Activated CD8-positive, alpha-beta memory T cell treated with anti-CD3 and anti-CD28 coated beads, Interleukin-2, amount 50 U/mL, for 4 hours (primary cell): ENCODE results near the gene LYZL1.
"Not testable (repeated sequence)": the region's sequence is repeated elsewhere in the genome, so short reads cannot be mapped to it uniquely, and the experiment has no call there.

Experiments used
- DNase-seq: peaks from one replicate; pipeline ENCODE4 v3.0.0-alpha.2; 2020

The LYZL1 gene

DNA sequence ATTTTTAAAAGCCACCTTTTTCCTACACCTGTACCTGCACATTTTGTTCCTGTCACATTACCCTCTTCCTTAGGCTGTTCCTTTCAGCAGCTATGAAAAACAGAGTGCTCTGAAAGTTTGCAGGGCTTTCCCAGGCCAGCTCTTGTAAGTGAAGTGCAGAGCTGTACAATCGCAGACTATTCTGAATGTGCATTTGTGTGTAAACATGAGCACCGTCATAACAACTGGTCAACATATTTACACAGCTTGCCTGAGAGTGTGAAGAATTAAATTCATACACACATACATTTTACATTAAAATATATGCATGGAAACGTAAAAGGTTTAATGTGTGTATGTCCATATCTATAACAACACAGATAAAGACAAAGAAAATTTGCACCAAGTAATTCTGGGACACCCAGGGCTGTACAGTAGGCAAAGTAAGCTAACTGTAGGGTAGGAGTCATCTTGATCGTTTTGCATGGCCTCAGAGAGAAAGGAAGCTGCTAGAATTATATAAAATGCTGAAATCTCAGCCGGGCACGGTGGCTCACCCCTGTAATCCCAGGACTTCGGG is 23.6 kb upstream of the LYZL1 start:
- DNase-seq, result no peak

DNA sequence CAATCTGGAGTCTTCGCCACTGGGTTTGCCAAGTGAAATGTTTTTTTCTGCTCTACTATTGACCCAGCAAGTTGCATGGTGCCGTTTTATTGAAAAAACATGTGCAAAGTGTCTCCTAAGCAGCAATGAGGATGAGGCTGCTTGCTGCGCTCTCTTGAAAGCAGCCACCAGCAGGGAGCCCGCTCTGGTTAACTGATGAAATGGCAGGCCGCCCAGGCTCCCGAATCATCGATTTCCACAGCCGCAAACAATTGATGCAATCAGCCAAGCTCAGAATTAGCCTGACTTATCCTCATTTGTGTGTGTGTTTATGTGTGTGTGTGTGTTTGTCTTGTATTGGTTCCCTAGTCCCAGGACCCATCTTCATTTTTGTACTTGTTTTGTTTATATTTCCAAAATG is 22.2 kb upstream of the LYZL1 start:
- no peak for DNase-seq

DNA sequence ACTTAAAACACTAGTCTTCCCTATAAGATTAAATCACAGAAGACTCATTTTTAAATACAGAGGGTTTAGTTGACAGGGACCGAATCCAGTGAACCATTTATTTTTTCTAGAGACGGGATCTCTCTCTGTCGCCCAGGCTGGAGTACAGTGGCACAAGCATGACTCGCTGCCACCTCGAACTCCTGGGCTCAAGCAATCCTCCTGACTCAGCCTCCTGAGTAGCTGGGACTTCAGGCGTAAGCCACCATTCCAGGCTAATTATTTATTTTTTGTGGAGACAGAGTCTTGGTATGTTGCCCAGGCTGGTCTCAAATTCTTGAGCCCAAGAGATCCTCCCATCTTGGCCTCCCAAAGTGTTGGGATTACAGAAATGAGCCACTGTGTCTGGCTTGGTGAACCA is 20.9 kb upstream of the LYZL1 start:
- DNase-seq, result no peak

DNA sequence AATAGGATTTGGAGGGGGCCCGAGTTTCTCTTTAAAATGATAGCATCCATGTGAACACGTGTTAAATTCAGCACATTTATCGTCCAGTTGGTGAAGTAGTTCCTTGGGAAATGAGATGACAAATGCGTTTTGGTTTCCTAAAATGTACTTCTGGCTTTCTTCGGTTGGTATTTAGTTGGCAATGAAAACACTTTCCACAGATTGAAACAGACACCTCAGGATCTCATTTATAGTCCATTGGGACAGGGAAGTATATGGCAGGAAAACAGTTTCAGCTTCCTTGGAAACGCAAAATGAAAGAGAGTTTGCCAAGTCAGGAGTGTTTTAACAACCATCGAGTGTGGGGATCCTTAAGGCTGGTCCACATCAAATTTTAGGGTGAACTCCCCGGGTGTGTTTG is 19.4 kb upstream of the LYZL1 start:
- no peak for DNase-seq

DNA sequence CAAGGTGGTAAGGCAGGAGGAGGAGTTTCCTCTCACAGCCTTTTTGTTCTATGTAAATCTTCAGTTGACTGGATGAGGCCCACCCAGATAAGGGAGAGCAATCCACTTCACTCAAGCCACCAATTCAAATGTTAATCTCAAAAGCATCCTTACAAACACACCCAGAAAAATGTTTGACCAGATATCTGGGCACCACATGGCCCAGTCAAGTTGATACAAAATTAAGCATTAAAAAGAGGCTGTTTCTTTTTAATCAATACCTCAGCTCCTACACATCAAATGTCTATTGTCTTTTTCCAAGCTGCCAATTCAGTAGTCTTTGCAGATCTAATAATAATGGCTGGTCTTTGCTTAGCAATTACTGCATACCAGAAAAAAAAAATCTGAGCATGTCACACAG is 18.0 kb upstream of the LYZL1 start:
- no peak for DNase-seq

DNA sequence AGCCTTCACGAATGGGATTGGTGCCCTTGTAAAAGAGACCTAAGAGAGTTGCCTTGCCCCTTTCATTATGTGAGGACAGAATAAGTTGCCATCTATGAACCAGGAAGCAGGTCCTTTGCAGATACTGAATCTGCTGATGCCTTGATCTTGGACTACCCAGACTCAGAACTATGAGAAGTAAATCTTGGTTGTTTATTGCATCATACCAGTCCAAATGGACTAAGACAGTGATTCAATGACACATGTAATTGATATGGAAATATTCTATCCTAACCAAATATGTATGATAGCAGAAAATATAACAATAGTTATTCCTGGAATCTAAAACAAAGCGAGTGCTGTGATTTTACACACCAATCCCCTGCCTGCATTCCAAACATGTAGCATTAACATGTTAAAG is 17.0 kb upstream of the LYZL1 start:
- no peak for DNase-seq

DNA sequence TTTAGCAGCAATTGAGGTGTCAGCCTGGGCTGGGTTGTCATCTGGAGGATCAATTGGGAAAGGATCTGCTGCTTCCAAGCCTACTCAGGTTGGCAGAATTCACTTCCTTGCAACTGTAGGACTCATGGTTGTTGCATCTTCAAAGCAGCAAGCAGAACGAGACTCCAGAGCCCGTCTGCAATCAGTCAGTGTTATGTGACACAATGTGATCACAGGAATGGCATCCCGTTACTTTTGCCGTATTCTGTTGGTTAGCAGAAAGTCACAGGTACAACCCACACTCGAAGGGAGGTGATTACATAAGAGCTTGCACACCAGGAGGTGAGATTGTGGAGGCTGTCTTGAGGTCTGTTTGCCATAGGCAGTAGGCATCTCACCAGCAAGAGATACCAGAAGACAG is 15.4 kb upstream of the LYZL1 start:
- DNase-seq, result no peak

DNA sequence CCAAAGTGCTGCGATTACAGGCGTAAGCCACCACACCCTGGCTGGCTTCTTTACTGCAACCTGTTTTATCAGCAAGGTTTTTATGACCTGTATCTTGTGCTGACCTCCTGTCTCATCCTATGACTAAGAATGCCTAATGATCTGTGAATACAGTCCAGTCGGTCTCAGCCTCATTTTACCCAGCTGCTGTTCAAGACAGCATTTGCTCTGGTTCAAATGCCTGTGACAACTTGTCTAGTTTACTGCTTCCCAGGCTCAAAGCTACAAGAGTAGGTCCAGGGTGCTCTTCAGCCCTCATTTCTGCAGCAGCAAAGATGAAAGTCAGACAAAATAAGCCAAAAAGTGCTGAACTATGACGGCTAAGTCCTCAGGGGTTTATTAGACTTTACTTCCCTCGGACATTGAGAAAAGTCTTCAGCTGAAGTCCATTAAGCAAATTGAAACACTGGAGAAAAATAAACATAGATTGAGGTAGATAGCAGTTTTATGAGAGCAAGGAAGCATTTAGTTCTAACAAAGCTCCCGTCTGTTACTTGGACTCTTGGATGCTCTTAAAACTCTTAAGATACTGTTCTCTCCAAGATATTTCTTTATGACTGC is 12.5 kb upstream of the LYZL1 start:
- no peak for DNase-seq

DNA sequence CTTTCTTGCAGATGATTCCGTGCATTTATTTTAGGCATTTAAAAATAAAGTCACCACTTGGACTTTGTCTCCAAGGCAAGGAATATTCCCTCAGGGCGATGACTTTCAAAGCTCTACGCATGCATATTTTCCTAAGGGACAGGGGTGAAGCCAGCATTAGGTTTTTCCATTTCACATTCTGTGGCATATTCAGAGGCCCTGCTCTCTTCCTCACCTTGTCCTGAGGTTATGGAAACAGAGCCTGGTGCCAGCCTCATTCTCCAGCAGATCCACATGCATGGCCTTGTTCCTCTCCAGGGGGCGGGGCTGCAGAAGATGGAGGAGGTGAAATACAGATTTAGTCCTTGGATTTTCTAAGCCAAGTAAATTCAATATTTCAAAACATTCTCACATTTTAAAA is 11.6 kb upstream of the LYZL1 start:
- no peak for DNase-seq

DNA sequence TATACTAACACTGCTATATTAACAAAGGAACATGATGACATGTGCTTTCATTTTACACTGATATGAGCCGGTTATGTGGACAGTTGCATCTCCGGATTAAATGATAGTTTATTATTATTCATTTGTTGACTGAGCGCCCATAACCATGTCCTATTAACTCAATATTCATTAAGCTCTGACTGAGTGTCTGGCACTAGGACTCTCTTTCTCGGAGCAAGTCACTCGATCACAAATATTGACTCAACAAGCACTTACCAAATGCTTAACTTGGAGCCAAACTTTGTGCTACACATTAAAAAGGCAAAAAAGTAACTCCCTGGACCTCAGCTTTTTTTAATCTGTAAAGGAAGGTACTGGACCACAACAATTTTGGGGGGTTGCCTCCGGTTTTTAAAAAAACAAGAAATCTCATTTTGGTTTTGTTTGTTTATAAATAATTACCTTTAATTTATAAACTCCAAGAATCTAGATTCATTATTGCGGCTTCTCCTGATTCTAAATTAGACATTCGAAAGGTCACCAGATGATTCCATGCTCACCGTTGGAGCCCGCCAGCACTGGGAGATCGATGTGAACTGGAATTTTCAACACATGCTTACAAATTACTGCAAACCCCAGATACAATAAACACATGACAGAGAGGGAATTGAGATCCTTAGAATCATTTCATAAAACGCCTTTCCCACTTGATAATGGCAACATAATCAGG is 8.9 kb upstream of the LYZL1 start:
- DNase-seq, result no peak

DNA sequence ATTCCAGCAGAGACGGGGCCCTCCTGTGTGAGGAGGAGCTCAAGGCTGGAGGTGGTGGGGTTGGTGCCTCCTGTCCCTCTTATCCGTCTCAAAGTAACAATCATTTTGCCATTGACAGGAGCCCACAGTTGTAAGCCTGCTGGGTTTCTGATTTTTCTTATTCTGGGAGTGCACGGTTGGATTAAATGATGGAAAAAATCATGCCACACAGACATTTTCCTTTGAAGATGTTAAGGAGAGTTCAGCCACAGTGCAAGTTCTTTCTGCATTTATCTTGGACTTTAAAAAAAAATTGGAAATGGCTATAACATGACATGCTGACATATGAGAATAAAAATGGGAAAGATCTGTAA is 8.4 kb upstream of the LYZL1 start:
- DNase-seq, result no peak

DNA sequence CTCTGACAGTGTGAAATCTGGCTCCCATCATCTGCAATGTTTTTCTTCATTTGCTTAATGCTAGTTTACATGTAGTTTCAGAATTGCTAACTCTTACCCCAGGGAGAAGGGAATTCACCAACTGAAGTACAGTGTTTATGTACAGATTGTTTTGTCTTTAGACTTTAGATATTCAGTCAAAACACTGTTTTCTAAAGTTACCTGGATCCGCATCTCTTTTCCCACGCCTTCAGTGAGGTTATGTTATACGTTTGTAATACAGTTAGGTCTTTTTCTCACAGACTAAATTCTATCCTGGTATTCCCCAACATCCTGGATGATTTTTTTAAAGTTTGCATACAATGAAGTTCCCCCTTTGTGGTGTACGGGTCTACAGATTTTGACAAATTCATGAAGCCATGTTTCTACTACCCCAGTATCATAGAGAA is 3.2 kb upstream of the LYZL1 start:
- no peak for DNase-seq

DNA sequence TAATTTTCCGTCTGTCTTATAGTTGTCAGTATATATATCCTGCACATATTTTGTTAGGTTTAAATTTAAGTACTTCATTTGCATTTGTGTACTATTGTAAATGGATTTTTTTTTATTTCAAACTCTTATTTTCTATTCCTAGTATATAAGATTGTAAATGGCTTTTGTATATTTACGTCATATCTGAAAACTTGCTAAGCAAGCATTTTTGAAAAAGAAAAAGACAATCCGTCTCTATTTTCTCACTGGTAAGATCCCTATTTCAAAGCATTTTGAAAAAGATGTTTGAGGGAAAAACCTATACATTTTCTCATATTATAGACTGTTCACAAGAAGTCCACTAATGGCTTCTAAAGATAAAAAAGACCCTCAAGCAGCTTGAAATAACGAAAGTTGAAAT is 1.2 kb upstream of the LYZL1 start:
- no peak for DNase-seq

DNA sequence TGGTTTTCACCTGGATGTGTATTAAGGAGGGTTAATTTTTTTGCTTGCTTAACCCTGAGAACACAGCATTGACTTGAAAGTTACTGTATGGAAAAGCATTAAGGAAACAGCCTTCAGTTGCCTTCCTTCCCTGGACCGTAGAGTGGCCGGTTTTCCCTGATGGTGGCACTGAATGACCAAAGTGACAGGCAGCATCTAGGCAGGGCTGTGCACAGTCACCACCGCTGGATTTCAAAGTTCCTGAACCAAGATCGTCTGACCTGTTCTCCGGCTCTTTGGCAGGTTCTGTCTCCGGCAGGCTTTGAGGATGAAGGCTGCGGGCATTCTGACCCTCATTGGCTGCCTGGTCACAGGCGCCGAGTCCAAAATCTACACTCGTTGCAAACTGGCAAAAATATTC is 2.7 kb downstream of the LYZL1 start:
- not testable (repeated sequence) for DNase-seq

DNA sequence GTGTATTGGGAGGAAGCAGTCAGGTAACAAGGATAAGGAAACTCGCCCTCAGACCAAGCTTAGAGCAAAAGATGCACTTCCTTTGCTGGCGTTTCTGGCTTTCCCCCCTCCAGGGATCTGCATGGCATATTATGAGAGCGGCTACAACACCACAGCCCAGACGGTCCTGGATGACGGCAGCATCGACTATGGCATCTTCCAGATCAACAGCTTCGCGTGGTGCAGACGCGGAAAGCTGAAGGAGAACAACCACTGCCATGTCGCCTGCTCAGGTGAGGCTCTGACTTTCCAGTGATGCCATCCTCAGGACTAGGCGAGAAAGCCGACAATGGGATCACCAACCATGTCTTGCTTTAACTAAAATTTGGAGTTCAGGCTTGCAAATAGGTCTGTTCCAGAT is 3.5 kb downstream of the LYZL1 start:
- not testable (repeated sequence) for DNase-seq

DNA sequence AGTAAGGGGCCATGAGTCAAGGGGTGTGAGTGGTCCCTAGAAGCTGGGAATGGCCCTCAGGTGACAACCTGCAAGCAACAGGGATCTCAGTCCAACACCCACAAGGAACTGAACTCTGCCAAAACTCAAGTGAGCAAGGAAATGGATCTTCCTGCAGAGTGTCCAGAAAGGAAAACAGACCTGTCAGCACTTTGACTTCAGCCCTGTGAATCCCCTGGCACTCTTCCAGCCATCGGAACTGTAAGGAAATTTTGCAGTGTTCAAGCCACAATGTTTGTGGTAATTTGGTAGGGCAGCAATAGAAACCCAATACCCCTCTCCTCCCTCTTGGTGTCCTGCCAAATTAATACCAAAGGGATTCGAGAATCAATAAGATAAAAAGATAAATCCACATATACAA is 6.9 kb downstream of the LYZL1 start:
- DNase-seq, result no peak

DNA sequence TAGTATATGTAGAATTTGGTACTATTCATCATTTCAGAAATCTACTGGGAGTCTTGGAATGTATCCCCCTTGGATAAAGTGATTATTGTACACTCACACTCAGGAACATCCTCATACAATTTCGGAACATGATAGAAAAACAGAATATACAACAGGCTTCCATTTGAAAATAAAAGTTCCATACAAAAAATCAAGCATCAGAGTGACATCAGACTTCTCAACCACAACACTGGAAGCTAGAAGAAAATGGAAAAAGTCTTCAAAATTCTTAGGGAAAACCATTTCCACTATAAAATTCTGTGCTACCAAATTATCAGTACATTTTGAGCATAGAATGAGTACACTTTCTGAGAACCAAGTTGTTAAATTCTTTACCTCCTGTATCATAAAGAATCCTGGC is 8.8 kb downstream of the LYZL1 start:
- DNase-seq, result no peak

DNA sequence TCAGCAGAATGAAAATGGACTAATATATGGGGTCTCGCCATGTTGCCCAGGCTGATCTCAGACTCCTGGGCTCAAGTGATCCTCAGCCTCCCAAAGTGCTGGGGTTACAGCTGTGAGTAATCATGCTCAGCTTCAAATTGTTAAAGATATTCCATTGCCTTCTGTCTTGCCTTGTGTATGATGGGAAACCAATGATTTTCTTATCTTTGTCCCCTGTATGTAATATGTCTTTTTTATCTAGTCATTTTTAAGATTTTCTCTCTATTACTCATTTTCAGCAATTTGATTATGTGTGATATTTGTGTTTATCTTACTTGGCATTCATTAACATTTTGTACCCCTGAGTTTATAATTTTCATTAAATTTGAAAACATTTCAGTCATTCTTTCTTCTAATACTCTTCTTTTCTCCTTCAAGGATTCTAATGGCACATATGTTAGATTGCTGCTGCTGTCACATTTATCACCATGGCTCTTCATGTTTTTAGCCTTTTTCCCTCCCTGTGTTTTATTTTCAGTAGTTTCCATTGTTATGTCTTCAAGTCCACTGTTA is 12.6 kb downstream of the LYZL1 start:
- no peak for DNase-seq

DNA sequence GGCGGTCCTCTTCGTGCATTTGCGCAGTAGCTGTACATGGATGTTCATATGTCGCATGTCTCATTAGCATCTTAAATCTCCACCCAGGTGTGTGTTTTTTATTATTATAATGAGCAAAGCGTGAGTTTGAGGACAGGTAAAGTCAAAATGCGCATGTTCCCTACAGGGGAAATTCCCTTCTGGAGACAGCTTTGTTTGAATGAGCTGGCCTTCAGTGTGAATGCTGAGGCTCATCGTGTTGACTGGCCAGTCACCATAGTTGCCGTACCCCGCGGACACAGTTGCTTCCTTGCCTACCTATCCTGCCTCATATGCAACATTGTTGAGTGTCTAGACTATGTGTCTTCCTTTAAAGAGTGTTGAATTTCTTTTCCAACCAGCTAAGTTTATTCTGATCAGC is 13.6 kb downstream of the LYZL1 start:
- no peak for DNase-seq

DNA sequence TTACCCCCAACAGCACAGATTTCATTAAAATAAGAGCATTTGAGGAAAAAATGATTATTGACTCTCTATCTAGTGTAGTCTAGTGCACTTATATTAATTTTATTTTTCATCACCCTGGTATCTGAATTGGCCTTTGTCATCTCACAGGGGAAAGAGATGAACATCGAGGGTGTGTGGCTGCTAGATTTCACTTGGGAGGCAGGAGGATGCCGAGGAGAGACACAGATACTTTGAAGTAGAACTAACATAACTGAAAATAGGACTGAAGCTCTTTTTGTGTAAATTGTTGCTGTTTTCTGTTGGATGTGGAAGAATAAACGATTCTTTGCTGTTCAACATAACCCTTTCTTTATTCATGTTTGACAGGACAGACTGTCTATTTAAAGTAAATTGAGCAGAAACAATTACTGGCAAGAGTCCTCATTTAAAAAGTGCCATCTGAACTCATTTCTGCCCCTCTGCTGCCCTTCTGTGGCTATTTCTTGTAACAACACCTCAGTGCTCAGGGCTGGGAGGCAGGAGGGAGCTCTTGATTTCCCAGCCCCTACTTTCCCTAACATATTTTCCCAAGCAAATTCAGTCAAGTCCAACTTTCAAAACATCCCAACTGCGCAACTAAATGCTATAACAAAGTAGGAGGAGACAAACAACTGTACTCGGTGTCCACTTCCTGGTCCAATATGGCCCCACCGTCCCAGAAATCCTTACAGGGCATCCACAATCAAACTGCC is 15.6 kb downstream of the LYZL1 start:
- peak; percentile 18 for DNase-seq

DNA sequence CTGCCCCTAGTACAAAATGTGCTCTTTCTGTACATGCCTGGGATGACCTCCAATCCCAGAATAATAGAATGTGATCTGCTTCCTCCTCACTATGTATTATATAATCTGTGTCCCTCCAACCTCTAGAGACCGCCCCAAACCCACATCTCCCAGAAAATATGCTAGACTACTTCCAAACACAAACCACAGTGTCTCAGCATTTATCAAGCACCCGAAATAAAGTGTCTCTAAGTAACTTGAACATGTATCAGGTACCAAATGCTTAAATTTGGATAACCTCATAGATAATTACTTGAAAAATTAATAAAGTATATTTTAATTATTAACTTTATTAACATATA is 16.1 kb downstream of the LYZL1 start:
- DNase-seq, result no peak

DNA sequence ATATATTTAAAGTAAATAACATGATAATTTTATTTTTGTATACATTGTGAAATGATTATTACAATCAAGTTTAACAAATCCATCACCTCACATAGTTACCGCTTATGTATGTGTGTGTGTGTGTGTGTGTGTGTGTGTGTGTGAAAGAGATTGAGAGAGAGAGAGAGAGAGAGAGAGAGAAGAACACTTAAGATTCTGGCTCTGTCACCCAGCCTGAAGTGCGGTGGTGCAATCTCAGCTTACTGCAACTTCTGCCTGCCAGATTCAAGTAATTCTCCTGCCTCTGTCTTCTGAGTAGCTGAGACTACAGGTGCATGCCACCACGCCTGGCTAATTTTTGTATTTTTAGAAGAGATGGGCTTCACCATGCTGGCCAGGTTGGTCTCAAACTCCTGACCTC is 17.8 kb downstream of the LYZL1 start:
- no peak for DNase-seq

DNA sequence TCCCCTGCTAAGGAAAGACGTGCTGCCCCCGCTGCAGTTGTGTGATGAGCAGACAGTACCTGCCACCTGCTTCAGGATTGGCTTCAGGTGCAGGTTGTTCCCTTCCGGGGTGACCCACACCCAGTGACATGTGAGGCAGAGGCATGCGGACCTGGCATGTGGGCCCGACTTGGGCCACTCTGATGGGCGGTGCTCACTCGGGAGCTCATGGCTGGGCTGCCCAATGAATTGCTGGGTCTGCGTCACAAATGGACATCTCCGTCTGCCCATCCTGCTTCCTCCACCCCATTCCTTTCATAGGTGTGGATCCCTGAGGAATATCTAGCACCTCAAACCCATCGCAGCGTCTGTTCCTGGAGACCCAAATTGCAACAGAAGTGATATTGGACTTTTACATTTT is 19.3 kb downstream of the LYZL1 start:
- not testable (repeated sequence) for DNase-seq

DNA sequence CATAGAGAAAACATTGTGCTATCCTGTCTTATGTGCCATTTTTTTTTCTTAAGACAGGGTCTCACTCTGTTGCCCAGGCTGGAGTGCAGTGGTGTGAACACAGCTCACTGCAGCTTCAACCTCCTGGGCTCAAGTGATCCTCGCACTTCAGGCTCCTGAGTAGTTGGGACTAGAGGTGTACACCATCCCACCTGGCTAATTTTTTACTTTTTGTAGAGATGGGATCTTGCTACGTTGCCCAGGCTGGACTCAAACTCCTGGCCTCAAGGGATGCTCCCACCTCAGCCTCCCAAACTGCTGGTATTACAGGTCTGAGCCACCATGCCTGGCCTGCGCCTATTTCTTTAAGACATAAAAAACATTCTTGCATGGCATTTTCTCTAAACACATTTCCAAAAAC is 20.6 kb downstream of the LYZL1 start:
- DNase-seq, result no peak
